WTC11 (cell line): ENCODE measurements around the gene JADE2. TPM values are rescaled to one million over a fixed set of nuclear protein-coding genes. Genes with fewer than 3 reads are reported as not detected.

ENCODE experiments used
- ATAC-seq: fragments of 200-7000 bp; cut with Tn5 transposase; 2 replicates; pipeline ENCODE4 v1.10.0; 2021; ENCODE audit warnings: mild to moderate bottlenecking, moderate library complexity
- CTCF ChIA-PET: fragments of 300-600 bp; sonication (Branson Sonifier 250); formaldehyde crosslinking; loops from one replicate; lab custom pipeline; 2021; ENCODE audit warnings: antibody characterized with exemption; lab: Charles Lee
- POLR2A ChIA-PET: fragments of 350-600 bp; sonication (Branson Sonifier 250); formaldehyde crosslinking; loops from one replicate; lab custom pipeline; 2021; ENCODE audit warnings: antibody characterized with exemption; lab: Charles Lee
- DNase-seq: peaks from one replicate; pipeline ENCODE4 v3.0.0; 2021; ENCODE audit warnings: low spot score
- H3K27ac Mint-ChIP-seq: 2 replicates; pipeline ENCODE4 v1.8.0; 2021; ENCODE audit warnings: mixed read lengths
- H3K27me3 Mint-ChIP-seq: 2 replicates; pipeline ENCODE4 v1.8.0; 2021; ENCODE audit warnings: low read depth, mild to moderate bottlenecking, moderate library complexity, mixed read lengths
- H3K36me3 Mint-ChIP-seq: 2 replicates; pipeline ENCODE4 v1.8.0; 2021; ENCODE audit warnings: mixed read lengths
- H3K4me1 Mint-ChIP-seq: 2 replicates; pipeline ENCODE4 v1.8.0; 2022; ENCODE audit warnings: mixed read lengths
- H3K4me3 Mint-ChIP-seq: 2 replicates; pipeline ENCODE4 v1.8.0; 2021; ENCODE audit warnings: mild to moderate bottlenecking, moderate library complexity, mixed read lengths
- H3K9me3 Mint-ChIP-seq: 2 replicates; pipeline ENCODE4 v1.8.0; 2021; ENCODE audit warnings: mixed read lengths
- ARID4B ChIP-seq: sonication (generic); formaldehyde crosslinking; IDR thresholded peaks from 2 replicates; pipeline ENCODE4 v1.8.0; 2023; ENCODE audit warnings: missing genetic modification reagents, mild to moderate bottlenecking, borderline replicate concordance
- HMGXB4 ChIP-seq: sonication (generic); formaldehyde crosslinking; IDR thresholded peaks from 2 replicates; pipeline ENCODE4 v1.8.1; 2023; ENCODE audit warnings: mild to moderate bottlenecking, moderate library complexity, missing genetic modification reagents
- MXD4 ChIP-seq: fragments of 250-450 bp; sonication (Bioruptor Pico); IDR thresholded peaks from 2 replicates; pipeline ENCODE4 v1.8.0; 2021; ENCODE audit warnings: mild to moderate bottlenecking, moderate library complexity, borderline replicate concordance
- NR1H2 ChIP-seq: sonication (generic); formaldehyde crosslinking; IDR thresholded peaks from 2 replicates; pipeline ENCODE4 v1.9.0; 2021; ENCODE audit warnings: mild to moderate bottlenecking, moderate library complexity, missing genetic modification reagents
- PRRX2 ChIP-seq: fragments of 250-450 bp; sonication (Bioruptor Pico); IDR thresholded peaks from 2 replicates; pipeline ENCODE4 v1.8.0; 2021; ENCODE audit warnings: mild to moderate bottlenecking
- SMAD3 ChIP-seq: sonication (generic); formaldehyde crosslinking; IDR thresholded peaks from 2 replicates; pipeline ENCODE4 v1.8.0; 2022; ENCODE audit warnings: missing genetic modification reagents, mild to moderate bottlenecking, borderline replicate concordance
- SOX15 ChIP-seq: fragments of 250-450 bp; sonication (Bioruptor Pico); IDR thresholded peaks from 2 replicates; pipeline ENCODE4 v1.9.0; 2021; ENCODE audit warnings: mild to moderate bottlenecking
- TEAD1 ChIP-seq: sonication (generic); formaldehyde crosslinking; IDR thresholded peaks from 2 replicates; pipeline ENCODE4 v1.8.0; 2022; ENCODE audit warnings: mild to moderate bottlenecking, missing genetic modification reagents
- USF1 ChIP-seq: sonication (generic); formaldehyde crosslinking; IDR thresholded peaks from 2 replicates; pipeline ENCODE4 v1.8.0; 2022; ENCODE audit warnings: mild to moderate bottlenecking, missing genetic modification reagents
- ZBTB43 ChIP-seq: sonication (generic); formaldehyde crosslinking; IDR thresholded peaks from 2 replicates; pipeline ENCODE4 v1.8.1; 2023; ENCODE audit warnings: mild to moderate bottlenecking, missing genetic modification reagents
- ZNF232 ChIP-seq: sonication (generic); formaldehyde crosslinking; IDR thresholded peaks from 2 replicates; pipeline ENCODE4 v1.8.0; 2022; ENCODE audit warnings: mild to moderate bottlenecking, missing genetic modification reagents
- ZNF263 ChIP-seq: sonication (generic); formaldehyde crosslinking; IDR thresholded peaks from 2 replicates; pipeline ENCODE4 v1.8.1; 2022; ENCODE audit warnings: low read depth, mild to moderate bottlenecking, moderate library complexity, missing genetic modification reagents
- ZNF396 ChIP-seq: fragments of 250-450 bp; sonication (Bioruptor Pico); IDR thresholded peaks from 2 replicates; pipeline ENCODE4 v1.8.0; 2021; ENCODE audit warnings: mild to moderate bottlenecking, moderate library complexity, borderline replicate concordance
- ZNF423 ChIP-seq: fragments of 250-450 bp; sonication (Bioruptor Pico); IDR thresholded peaks from 2 replicates; pipeline ENCODE4 v2.1.2; 2022; ENCODE audit warnings: mild to moderate bottlenecking, moderate library complexity
- ZSCAN18 ChIP-seq: fragments of 250-450 bp; sonication (Bioruptor Pico); IDR thresholded peaks from 2 replicates; pipeline ENCODE4 v2.1.2; 2022; ENCODE audit warnings: mild to moderate bottlenecking, moderate library complexity
- total RNA-seq: library from RNA; stranded (reverse); gene quantifications from 3 replicates; pipeline ENCODE4 v1.2.3, GENCODE V29; 2021

The JADE2 gene
- total RNA-seq, 1 experiment from 2014 or later = 40.8 TPM

- 0 out of 2 replicates have a peak, but pooled peaks have one; percentile 47 for TF ChIP-seq HMGXB4 (CRISPR knock-in tag)
- TF ChIP-seq PRRX2 = 0 out of 2 replicates have a peak, but pooled peaks have one; percentile 68
- TF ChIP-seq NR1H2 (CRISPR knock-in tag) = no peak
Measured at GRCh38 chr5:134511796-134512660, 13.4 kb upstream of the JADE2 start (continued).

- DNase-seq (peak; percentile 36), ATAC-seq (peak; percentile 33)
- ChIA-PET CTCF (interaction anchor here (0.9 to 2.7 kb wide), 12 partner anchors 9 to 101 kb away, joined by 3 to 21 read pairs (median 8); partner anchors contain the start of gene CDKN2AIPNL), POLR2A (interaction anchor here (0.9 to 3.2 kb wide), 7 partner anchors 8 to 85 kb away, joined by 3 to 58 read pairs (median 7); partner anchors contain the start of gene JADE2)
- Mint-ChIP-seq H3K4me3 (peak overlapping the region; percentile 30), H3K27ac (peak overlapping the region; percentile 97), H3K4me1 (peaks cover 45% of the 10 kb centered on the region), H3K36me3 (no peaks in the 10 kb centered on the region), H3K27me3 (no peaks in the 10 kb centered on the region), H3K9me3 (no peaks in the 10 kb centered on the region)
- no peak for TF ChIP-seq HMGXB4 (CRISPR knock-in tag)
- TF ChIP-seq ZBTB43 (CRISPR knock-in tag) = no peak
- no peak for TF ChIP-seq SOX15 (CRISPR knock-in tag)
- no peak for TF ChIP-seq SMAD3 (CRISPR knock-in tag)
- no peak for TF ChIP-seq ZNF396 (CRISPR knock-in tag)
- TF ChIP-seq ZNF232 (CRISPR knock-in tag) = no peak
- TF ChIP-seq USF1 (CRISPR knock-in tag) = no peak
- no peak for TF ChIP-seq ARID4B (CRISPR knock-in tag)
- TF ChIP-seq TEAD1 (CRISPR knock-in tag) = no peak
- TF ChIP-seq ZNF423 (CRISPR knock-in tag) = no peak
- TF ChIP-seq ZNF263 = no peak
- no peak for TF ChIP-seq ZSCAN18 (CRISPR knock-in tag)
- TF ChIP-seq MXD4 (CRISPR knock-in tag) = no peak
Measured at GRCh38 chr5:134512661-134512999, 12.8 kb upstream of the JADE2 start.
